ENCODE measurements around the gene ZNF343. TPM values are rescaled to one million over a fixed set of nuclear protein-coding genes. Genes with fewer than 3 reads are reported as not detected.
A peak's percentile ranks its signal among the peaks of the same experiment; 100 is the strongest.
"Not testable (repeated sequence)": the region's sequence is repeated elsewhere in the genome, so short reads cannot be mapped to it uniquely, and the experiment has no call there.

The ZNF343 gene
- total RNA-seq, 4 donors from 2014 or later: 11.2 to 20.5 (median 15.1) TPM

- intact Hi-C loops (cut with DNase I; ENCODE audit: low total_unique reads): no loop called here
- Histone ChIP-seq H3K36me3 (no peaks in the 10 kb centered on the region), H3K27me3 (no peaks in the 10 kb centered on the region), H3K4me1 (peaks cover 0 to 7% of the 10 kb centered on the region in 2 donors), H3K27ac (no peak overlapping the region), H3K9me3 (no peaks in the 10 kb centered on the region), H3K4me3 (peak overlapping the region; percentile 72 to 85)
- TF ChIP-seq POLR2A (IDR thresholded peaks at IDR 0.05) (no peak), CTCF (IDR thresholded peaks at IDR 0.05) (no peak)
- DNase-seq: no peak
These were observed 1.3 kb downstream of the ZNF343 start for GRCh38 chr20:2507464-2507863.

- H3K36me3 ChIP-seq; DNase-seq; H3K27ac ChIP-seq; H3K27me3 ChIP-seq; H3K9me3 ChIP-seq; H3K4me1 ChIP-seq; intact Hi-C loops (cut with DNase I; ENCODE audit: low total_unique reads); H3K4me3 ChIP-seq: not testable (repeated sequence)
These were observed 2.3 kb downstream of the ZNF343 start for GRCh38 chr20:2506426-2506825.

GRCh38 chr20:2504803-2505202 is 3.9 kb downstream of the ZNF343 start:
- intact Hi-C loops (cut with DNase I; ENCODE audit: low total_unique reads); H3K27me3 ChIP-seq: not testable (repeated sequence)

GRCh38 chr20:2502808-2503384 is 5.8 kb downstream of the ZNF343 start:
- H3K9me3 ChIP-seq; H3K27ac ChIP-seq; H3K4me3 ChIP-seq; DNase-seq; H3K27me3 ChIP-seq; H3K36me3 ChIP-seq; H3K4me1 ChIP-seq; intact Hi-C loops (cut with DNase I; ENCODE audit: low total_unique reads): not testable (repeated sequence)

More at GRCh38 chr20:2504803-2505202, 3.9 kb downstream of the ZNF343 start:
- H3K36me3 ChIP-seq, H3K4me3 ChIP-seq, DNase-seq, H3K27ac ChIP-seq, H3K9me3 ChIP-seq, H3K4me1 ChIP-seq: not testable (repeated sequence)

- intact Hi-C loops (cut with DNase I; ENCODE audit: low total_unique reads): no loop called here
- Histone ChIP-seq H3K9me3 (no peaks in the 10 kb centered on the region), H3K4me3 (no peak overlapping the region), H3K27me3 (no peaks in the 10 kb centered on the region), H3K27ac (no peak overlapping the region), H3K36me3 (no peaks in the 10 kb centered on the region), H3K4me1 (no peaks in the 10 kb centered on the region)
- TF ChIP-seq CTCF (IDR thresholded peaks at IDR 0.05): no peak
- DNase-seq: no peak
These were observed 23.1 kb downstream of the ZNF343 start for GRCh38 chr20:2485661-2486060.

- Histone ChIP-seq H3K36me3 (no peaks in the 10 kb centered on the region), H3K9me3 (no peaks in the 10 kb centered on the region)
These were observed 23.6 kb downstream of the ZNF343 start for GRCh38 chr20:2485080-2485479.

More at GRCh38 chr20:2485080-2485479, 23.6 kb downstream of the ZNF343 start:
- no peak for DNase-seq
- TF ChIP-seq POLR2A (IDR thresholded peaks at IDR 0.05) (no peak), CTCF (IDR thresholded peaks at IDR 0.05) (no peak)
- H3K27ac ChIP-seq: no peak overlapping the region
- H3K27me3 ChIP-seq: no peaks in the 10 kb centered on the region
- no peaks in the 10 kb centered on the region for H3K4me1 ChIP-seq
- no peak overlapping the region for H3K4me3 ChIP-seq
- intact Hi-C loops (cut with DNase I; ENCODE audit: low total_unique reads): no loop called here
